Measurements from ENCODE around the gene ABCC2. TPM values are rescaled to one million over a fixed set of nuclear protein-coding genes. Genes with fewer than 3 reads are reported as not detected.

ABCC2 gene
- total and polyA plus RNA-seq, 8 donors: under 0.01 to 6.8 (median 0.58) TPM

- no peak overlapping the region for H3K27ac ChIP-seq
- no peak for DNase-seq
- TF ChIP-seq POLR2A (IDR thresholded peaks at IDR 0.05) (no peak), POLR2AphosphoS5 (IDR thresholded peaks at IDR 0.05) (no peak), EP300 (IDR thresholded peaks at IDR 0.05) (no peak), CTCF (IDR thresholded peaks at IDR 0.05) (no peak)
- H3K27me3 ChIP-seq: no peaks in the 10 kb centered on the region
- H3K36me3 ChIP-seq: peaks cover 0 to 10% (median 0%) of the 10 kb centered on the region in 4 donors
- H3K9me3 ChIP-seq: no peaks in the 10 kb centered on the region
- no peak overlapping the region for H3K4me3 ChIP-seq
- 75 to 93% (median 90%) methylated on average over 2 of the region's 2 CpGs for WGBS, 5 donors
- no peaks in the 10 kb centered on the region for H3K4me1 ChIP-seq
- intact Hi-C loops (cut with DNase I; ENCODE audit: low total_unique reads): no loop called here
These were observed 46.0 kb downstream of the ABCC2 start for GRCh38 chr10:99828464-99828863.

GRCh38 chr10:99832439-99832838 lies 50.0 kb downstream of the ABCC2 start:
- no peak for TF ChIP-seq POLR2A (IDR thresholded peaks at IDR 0.05)
- TF ChIP-seq EP300 (IDR thresholded peaks at IDR 0.05): no peak
- TF ChIP-seq CTCF (IDR thresholded peaks at IDR 0.05): no peak
- no peak for TF ChIP-seq POLR2AphosphoS5 (IDR thresholded peaks at IDR 0.05)
- peaks cover 0 to 10% (median 0%) of the 10 kb centered on the region in 4 donors for H3K36me3 ChIP-seq
- H3K9me3 ChIP-seq: no peaks in the 10 kb centered on the region
- intact Hi-C loops (cut with DNase I; ENCODE audit: low total_unique reads): no loop called here
- no peak for DNase-seq
- H3K27ac ChIP-seq: no peak overlapping the region
- WGBS, 5 donors: 83 to 93% (median 90%) methylated on average over 2 of the region's 2 CpGs
- H3K4me3 ChIP-seq: no peak overlapping the region
- H3K27me3 ChIP-seq: no peaks in the 10 kb centered on the region
- H3K4me1 ChIP-seq: no peaks in the 10 kb centered on the region

- WGBS, 5 donors: 74 to 91% (median 86%) methylated on average over 4 of the region's 4 CpGs
- no peak for TF ChIP-seq CTCF (IDR thresholded peaks at IDR 0.05)
- no peak for TF ChIP-seq POLR2A (IDR thresholded peaks at IDR 0.05)
- TF ChIP-seq POLR2AphosphoS5 (IDR thresholded peaks at IDR 0.05): no peak
- H3K4me3 ChIP-seq: no peak overlapping the region
- peaks cover 0 to 10% (median 0%) of the 10 kb centered on the region in 4 donors for H3K36me3 ChIP-seq
- no peaks in the 10 kb centered on the region for H3K4me1 ChIP-seq
- H3K27ac ChIP-seq: no peak overlapping the region
- intact Hi-C loops (cut with DNase I; ENCODE audit: low total_unique reads): no loop called here
- DNase-seq: no peak
- no peaks in the 10 kb centered on the region for H3K27me3 ChIP-seq
- no peaks in the 10 kb centered on the region for H3K9me3 ChIP-seq
These were observed 52.0 kb downstream of the ABCC2 start for GRCh38 chr10:99834410-99834809.

- H3K36me3 ChIP-seq: peaks cover 0 to 10% (median 0%) of the 10 kb centered on the region in 4 donors
- H3K27me3 ChIP-seq: no peaks in the 10 kb centered on the region
- intact Hi-C loops (cut with DNase I; ENCODE audit: low total_unique reads): no loop called here
- DNase-seq: no peak
- H3K9me3 ChIP-seq: no peaks in the 10 kb centered on the region
- WGBS, 5 donors: 88 to 97% (median 94%) methylated on average over 8 of the region's 8 CpGs
- no peak for TF ChIP-seq POLR2A (IDR thresholded peaks at IDR 0.05)
- TF ChIP-seq EP300 (IDR thresholded peaks at IDR 0.05): no peak
- no peak for TF ChIP-seq POLR2AphosphoS5 (IDR thresholded peaks at IDR 0.05)
- no peak for TF ChIP-seq CTCF (IDR thresholded peaks at IDR 0.05)
- H3K27ac ChIP-seq: no peak overlapping the region
- no peaks in the 10 kb centered on the region for H3K4me1 ChIP-seq
- no peak overlapping the region for H3K4me3 ChIP-seq
These were observed 53.5 kb downstream of the ABCC2 start for GRCh38 chr10:99835947-99836346.
